HL-60 (cell line): ENCODE data around the gene SGO2.
A peak's percentile ranks its signal among the peaks of the same experiment; 100 is the strongest.

ENCODE experiments used
- DNase-seq, 2 experiments: peaks; one replicate each; pipeline ENCODE4 v3.0.0-alpha.2; 2010 to 2020; ENCODE audit warnings: low read depth in 1 of 2, low spot score in 1 of 2
- H3K27ac ChIP-seq: fragments of 250-450 bp; sonication (Bioruptor Pico); replicated peaks from 2 replicates; pipeline ENCODE4 v1.5.1; 2020; ENCODE audit warnings: mild to moderate bottlenecking, moderate library complexity
- H3K27me3 ChIP-seq: fragments of 250-450 bp; sonication (Bioruptor Pico); 2 replicates; pipeline ENCODE4 v1.5.1; 2021; ENCODE audit warnings: mild to moderate bottlenecking, moderate library complexity; ENCODE audit not compliant: insufficient read depth, poor library complexity, severe bottlenecking
- H3K4me3 ChIP-seq: replicated peaks from 2 replicates; pipeline ENCODE4 v1.5.1; 2011; ENCODE audit warnings: mild to moderate bottlenecking, control low read depth, low read length; ENCODE audit not compliant: insufficient read depth
- CTCF ChIP-seq: IDR thresholded peaks from one replicate; pipeline ENCODE4 v1.5.1; 2011; ENCODE audit warnings: low read length, control low read depth, inconsistent platforms; ENCODE audit not compliant: insufficient read depth
- GABPA ChIP-seq: IDR thresholded peaks from 2 replicates; pipeline ENCODE4 v1.6.1; 2012; ENCODE audit warnings: low read depth
- POLR2AphosphoS5 ChIP-seq: IDR thresholded peaks from 2 replicates; pipeline ENCODE4 v1.6.1; 2012; ENCODE audit warnings: low read depth
- SPI1 ChIP-seq: IDR thresholded peaks from 2 replicates; pipeline ENCODE4 v1.6.1; 2012; ENCODE audit warnings: low read depth, mild to moderate bottlenecking, borderline replicate concordance
- TF ChIP-seq, protein P1 (sequence below): IDR thresholded peaks from 2 replicates; pipeline ENCODE4 v1.6.1; 2012; ENCODE audit warnings: low read depth; ENCODE audit not compliant: insufficient replicate concordance

Gene SGO2

DNA sequence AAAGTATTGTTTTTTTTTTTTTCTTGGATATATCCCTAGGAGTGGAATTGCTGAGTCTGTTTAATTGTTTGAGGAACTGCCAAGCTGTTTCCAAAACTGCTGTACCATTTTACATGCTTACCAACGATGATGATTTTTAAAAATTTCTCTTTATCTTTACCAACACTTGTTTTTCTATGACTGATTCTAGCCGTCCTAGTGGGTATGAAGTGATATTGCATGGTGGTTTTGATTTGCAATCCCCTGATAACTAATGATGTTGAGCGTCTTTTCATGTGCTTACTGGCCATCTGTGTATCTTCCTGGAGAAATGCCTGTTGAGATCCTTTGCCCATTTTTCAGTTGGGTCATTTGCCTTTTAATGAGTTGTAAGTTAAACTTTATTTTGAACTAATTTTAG lies 51.0 kb downstream of the SGO2 start:
- DNase-seq: no peak
- TF ChIP-seq CTCF: no peak
- no peak for TF ChIP-seq GABPA
- TF ChIP-seq POLR2AphosphoS5: no peak
- no peak for TF ChIP-seq SPI1
- TF ChIP-seq, protein P1, sequence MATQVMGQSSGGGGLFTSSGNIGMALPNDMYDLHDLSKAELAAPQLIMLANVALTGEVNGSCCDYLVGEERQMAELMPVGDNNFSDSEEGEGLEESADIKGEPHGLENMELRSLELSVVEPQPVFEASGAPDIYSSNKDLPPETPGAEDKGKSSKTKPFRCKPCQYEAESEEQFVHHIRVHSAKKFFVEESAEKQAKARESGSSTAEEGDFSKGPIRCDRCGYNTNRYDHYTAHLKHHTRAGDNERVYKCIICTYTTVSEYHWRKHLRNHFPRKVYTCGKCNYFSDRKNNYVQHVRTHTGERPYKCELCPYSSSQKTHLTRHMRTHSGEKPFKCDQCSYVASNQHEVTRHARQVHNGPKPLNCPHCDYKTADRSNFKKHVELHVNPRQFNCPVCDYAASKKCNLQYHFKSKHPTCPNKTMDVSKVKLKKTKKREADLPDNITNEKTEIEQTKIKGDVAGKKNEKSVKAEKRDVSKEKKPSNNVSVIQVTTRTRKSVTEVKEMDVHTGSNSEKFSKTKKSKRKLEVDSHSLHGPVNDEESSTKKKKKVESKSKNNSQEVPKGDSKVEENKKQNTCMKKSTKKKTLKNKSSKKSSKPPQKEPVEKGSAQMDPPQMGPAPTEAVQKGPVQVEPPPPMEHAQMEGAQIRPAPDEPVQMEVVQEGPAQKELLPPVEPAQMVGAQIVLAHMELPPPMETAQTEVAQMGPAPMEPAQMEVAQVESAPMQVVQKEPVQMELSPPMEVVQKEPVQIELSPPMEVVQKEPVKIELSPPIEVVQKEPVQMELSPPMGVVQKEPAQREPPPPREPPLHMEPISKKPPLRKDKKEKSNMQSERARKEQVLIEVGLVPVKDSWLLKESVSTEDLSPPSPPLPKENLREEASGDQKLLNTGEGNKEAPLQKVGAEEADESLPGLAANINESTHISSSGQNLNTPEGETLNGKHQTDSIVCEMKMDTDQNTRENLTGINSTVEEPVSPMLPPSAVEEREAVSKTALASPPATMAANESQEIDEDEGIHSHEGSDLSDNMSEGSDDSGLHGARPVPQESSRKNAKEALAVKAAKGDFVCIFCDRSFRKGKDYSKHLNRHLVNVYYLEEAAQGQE: no peak
- no peaks in the 10 kb centered on the region for H3K27me3 ChIP-seq
- no peak overlapping the region for H3K4me3 ChIP-seq
- H3K27ac ChIP-seq: no peak overlapping the region

- Histone ChIP-seq H3K27ac (no peak overlapping the region), H3K27me3 (no peaks in the 10 kb centered on the region), H3K4me3 (no peak overlapping the region)
- peak; percentile 2 for TF ChIP-seq CTCF
- TF ChIP-seq, protein P1: no peak
- DNase-seq: peak; percentile 15 to 21
Measured at GRCh38 chr2:200578778-200579177, 52.8 kb downstream of the SGO2 start.

- H3K27me3 ChIP-seq: no peaks in the 10 kb centered on the region
- no peak overlapping the region for H3K27ac ChIP-seq
- H3K4me3 ChIP-seq: no peak overlapping the region
- TF ChIP-seq GABPA: no peak
- TF ChIP-seq POLR2AphosphoS5: no peak
- TF ChIP-seq, protein P1: no peak
- no peak for DNase-seq
Measured at GRCh38 chr2:200584639-200585038, 58.6 kb downstream of the SGO2 start.

DNA sequence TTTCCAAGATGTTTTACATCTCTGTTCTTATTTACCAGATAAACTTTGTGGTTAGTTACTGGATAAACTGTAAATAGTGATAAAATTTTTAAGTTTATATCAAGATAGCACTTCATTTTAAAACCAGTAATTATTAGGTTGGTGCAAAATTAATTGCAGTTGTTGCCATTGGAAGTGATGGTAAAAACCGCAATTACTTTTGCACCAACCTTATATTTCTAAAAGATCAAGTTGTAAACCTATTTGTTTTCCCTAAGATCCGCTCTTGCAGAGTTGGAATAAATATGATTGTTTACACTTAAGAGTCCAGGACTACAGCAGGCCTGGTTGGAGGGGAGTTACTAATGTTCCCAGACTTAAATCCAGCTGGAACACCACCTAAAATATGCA lies 59.3 kb downstream of the SGO2 start:
- Histone ChIP-seq H3K4me3 (no peak overlapping the region), H3K27ac (no peak overlapping the region), H3K27me3 (no peaks in the 10 kb centered on the region)
- TF ChIP-seq CTCF (no peak), GABPA (no peak)
- no peak for DNase-seq
